Measurements from ENCODE around the gene ASAH2.

The ASAH2 gene

DNA sequence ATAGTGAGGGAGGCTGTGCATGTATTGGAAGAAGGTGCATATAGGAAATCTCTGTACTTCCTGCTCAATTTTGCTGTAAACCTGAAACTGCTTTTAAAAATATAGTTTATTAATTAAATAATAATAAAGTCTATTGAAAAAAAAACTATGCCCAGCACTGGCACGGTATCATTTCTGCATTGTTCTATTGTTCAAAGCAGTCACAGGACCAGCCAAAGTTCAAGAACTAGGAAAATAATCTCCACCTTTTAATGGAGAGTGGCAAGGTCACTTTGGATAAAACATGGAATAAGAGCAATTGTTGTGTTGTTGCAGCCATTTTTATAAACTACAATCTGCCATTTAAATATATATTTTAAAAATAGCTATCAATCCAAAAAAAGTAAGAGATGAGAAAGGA, 24.7 kb downstream of the ASAH2 start:
- no peaks in the 10 kb centered on the region for H3K36me3 ChIP-seq (ENCODE audit: insufficient read depth, low read length)
- no peaks in the 10 kb centered on the region for H3K9me3 ChIP-seq (ENCODE audit: insufficient read depth, low read depth, low read length)
- no peak overlapping the region for H3K4me3 ChIP-seq (ENCODE audit: low read length)
- WGBS: 79% methylated on average over 1 of the region's 1 CpG
- no peak overlapping the region for H3K9ac ChIP-seq (ENCODE audit: low read depth, low read length)
- no peaks in the 10 kb centered on the region for H3K4me1 ChIP-seq (ENCODE audit: insufficient read depth, low read length)
- H3K27ac ChIP-seq (ENCODE audit: low read depth, low read length): no peak overlapping the region
- no peaks in the 10 kb centered on the region for H3K27me3 ChIP-seq (ENCODE audit: insufficient read depth, low read length)

DNA sequence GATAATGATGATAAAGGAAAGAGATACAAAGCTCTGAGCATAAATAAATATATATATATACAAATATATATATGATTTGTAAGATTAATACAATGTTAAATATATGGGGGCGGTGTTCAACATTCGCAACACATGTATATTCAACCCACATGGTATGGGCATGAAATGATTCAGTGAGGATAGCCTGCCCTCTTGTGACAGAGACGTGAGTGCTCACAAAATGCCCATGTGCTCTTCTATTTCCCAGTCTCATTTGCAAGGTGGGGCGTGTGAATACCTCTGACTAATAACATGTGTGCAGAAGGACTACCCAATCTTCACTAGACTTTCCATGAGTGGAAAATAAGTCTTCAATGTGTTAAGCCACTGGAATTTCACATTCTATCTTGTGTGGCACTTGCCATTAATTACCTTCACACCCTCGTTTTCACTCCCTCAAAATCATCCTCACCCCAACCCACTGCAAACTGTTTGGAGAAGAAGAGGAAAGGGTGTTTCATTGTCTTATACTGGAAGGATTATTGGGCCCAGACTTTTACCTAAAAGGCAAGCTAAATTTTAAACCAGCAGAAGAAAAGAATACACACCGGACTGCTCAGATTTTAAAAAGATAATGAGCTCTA, 26.9 kb downstream of the ASAH2 start:
- no peaks in the 10 kb centered on the region for H3K9me3 ChIP-seq (ENCODE audit: insufficient read depth, low read depth, low read length)
- no peaks in the 10 kb centered on the region for H3K4me1 ChIP-seq (ENCODE audit: insufficient read depth, low read length)
- 71% methylated on average over 5 of the region's 6 CpGs for WGBS
- H3K36me3 ChIP-seq (ENCODE audit: insufficient read depth, low read length): no peaks in the 10 kb centered on the region
- H3K4me3 ChIP-seq (ENCODE audit: low read length): no peak overlapping the region
- no peak overlapping the region for H3K27ac ChIP-seq (ENCODE audit: low read depth, low read length)
- H3K27me3 ChIP-seq (ENCODE audit: insufficient read depth, low read length): no peaks in the 10 kb centered on the region
- no peak overlapping the region for H3K9ac ChIP-seq (ENCODE audit: low read depth, low read length)

DNA sequence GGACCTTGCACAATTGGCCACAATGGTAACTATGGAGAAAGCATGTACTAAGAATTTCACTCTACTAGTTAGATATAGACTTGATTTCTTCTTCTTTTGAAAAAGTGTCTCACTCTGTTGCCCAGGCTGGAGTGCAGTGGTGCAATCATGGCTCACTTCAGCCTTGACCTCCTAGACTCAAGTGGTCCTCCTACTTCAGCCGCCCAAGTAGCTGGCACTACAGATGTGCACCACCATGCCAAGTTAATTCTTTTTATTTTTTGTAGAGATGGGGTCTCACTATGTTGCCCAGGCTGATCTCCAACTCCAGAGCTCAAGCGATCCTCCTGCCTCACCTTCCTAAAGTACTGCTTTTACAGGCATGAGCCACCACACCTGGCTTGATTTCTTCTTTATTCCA, 29.1 kb downstream of the ASAH2 start:
- Histone ChIP-seq H3K4me1 (ENCODE audit: insufficient read depth, low read length) (no peaks in the 10 kb centered on the region), H3K9me3 (ENCODE audit: insufficient read depth, low read depth, low read length) (no peaks in the 10 kb centered on the region)

DNA sequence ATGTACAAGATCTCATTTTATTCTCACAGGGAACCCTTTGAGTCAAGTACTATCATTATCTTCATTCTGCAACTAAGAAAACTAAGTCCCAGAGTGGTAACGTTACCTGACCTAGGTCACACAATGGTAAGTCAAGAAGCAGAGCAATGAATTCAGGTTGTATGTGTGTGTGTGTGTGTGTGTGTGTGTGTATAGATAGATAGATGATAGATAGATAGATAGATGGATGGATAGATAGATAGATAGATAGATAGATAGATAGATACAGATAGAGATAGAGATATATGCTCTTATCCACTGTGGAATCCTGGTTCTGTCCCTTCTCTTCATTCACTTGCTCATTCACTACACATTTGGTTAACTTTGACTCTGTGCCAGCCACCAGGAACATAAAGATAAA, 29.8 kb downstream of the ASAH2 start:
- no peak overlapping the region for H3K4me3 ChIP-seq (ENCODE audit: low read length)
- H3K27me3 ChIP-seq (ENCODE audit: insufficient read depth, low read length): no peaks in the 10 kb centered on the region
- H3K9me3 ChIP-seq (ENCODE audit: insufficient read depth, low read depth, low read length): no peaks in the 10 kb centered on the region
- 93% methylated on average over 1 of the region's 1 CpG for WGBS
- peaks cover 3% of the 10 kb centered on the region for H3K4me1 ChIP-seq (ENCODE audit: insufficient read depth, low read length)
- H3K9ac ChIP-seq (ENCODE audit: low read depth, low read length): no peak overlapping the region
- no peak overlapping the region for H3K27ac ChIP-seq (ENCODE audit: low read depth, low read length)
- H3K36me3 ChIP-seq (ENCODE audit: insufficient read depth, low read length): no peaks in the 10 kb centered on the region

More for the DNA sequence above, 29.1 kb downstream of the ASAH2 start:
- H3K27ac ChIP-seq (ENCODE audit: low read depth, low read length): no peak overlapping the region
- H3K4me3 ChIP-seq (ENCODE audit: low read length): no peak overlapping the region
- H3K27me3 ChIP-seq (ENCODE audit: insufficient read depth, low read length): no peaks in the 10 kb centered on the region
- no peak overlapping the region for H3K9ac ChIP-seq (ENCODE audit: low read depth, low read length)
- 93% methylated on average over 2 of the region's 2 CpGs for WGBS
- no peaks in the 10 kb centered on the region for H3K36me3 ChIP-seq (ENCODE audit: insufficient read depth, low read length)

DNA sequence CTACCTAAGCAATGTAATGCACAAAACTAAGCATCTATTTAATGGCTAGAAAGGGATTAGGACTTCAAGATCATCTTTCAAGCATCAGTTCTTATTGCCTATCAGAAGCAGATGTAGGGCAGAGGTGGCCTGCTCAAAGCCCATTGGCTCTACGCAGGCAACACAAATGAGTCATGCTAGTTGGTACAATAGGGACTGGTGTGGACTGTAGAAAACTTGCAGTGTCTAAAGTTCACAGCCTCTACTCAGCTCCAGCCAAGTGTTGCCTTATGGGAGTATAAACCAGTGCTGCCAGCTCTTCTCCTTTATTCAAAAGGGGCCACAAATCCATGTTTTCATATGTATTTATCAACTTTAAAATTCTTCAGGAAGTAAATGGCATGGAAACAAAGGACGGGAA, 31.7 kb downstream of the ASAH2 start:
- H3K4me1 ChIP-seq (ENCODE audit: insufficient read depth, low read length): peaks cover 5% of the 10 kb centered on the region
- 100% methylated on average over 2 of the region's 2 CpGs for WGBS

DNA sequence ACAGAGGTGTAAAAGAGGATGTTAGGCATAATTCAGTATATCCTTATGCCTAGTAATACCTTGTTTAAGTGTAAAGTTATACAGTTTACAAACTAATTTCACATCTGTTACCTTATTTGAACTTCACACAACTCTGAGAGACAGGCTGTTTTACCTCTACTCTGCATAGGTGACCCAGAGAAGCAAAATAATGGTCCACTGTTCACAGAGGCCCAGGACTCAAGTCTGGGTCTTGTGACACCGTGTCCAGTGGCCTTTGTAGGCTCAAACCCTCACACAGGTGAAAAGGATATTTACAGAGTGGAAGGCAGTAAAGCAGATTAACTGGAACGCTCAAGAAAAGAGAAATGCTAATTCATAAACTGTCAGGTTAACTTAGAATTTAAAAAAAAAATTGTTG, 32.1 kb downstream of the ASAH2 start:
- Histone ChIP-seq H3K36me3 (ENCODE audit: insufficient read depth, low read length) (no peaks in the 10 kb centered on the region), H3K27me3 (ENCODE audit: insufficient read depth, low read length) (no peaks in the 10 kb centered on the region), H3K4me1 (ENCODE audit: insufficient read depth, low read length) (peaks cover 5% of the 10 kb centered on the region), H3K9ac (ENCODE audit: low read depth, low read length) (no peak overlapping the region), H3K4me3 (ENCODE audit: low read length) (no peak overlapping the region), H3K9me3 (ENCODE audit: insufficient read depth, low read depth, low read length) (no peaks in the 10 kb centered on the region), H3K27ac (ENCODE audit: low read depth, low read length) (no peak overlapping the region)
- 91% methylated on average over 2 of the region's 2 CpGs for WGBS

More for the DNA sequence above, 31.7 kb downstream of the ASAH2 start:
- Histone ChIP-seq H3K27ac (ENCODE audit: low read depth, low read length) (no peak overlapping the region), H3K27me3 (ENCODE audit: insufficient read depth, low read length) (no peaks in the 10 kb centered on the region), H3K9me3 (ENCODE audit: insufficient read depth, low read depth, low read length) (no peaks in the 10 kb centered on the region), H3K36me3 (ENCODE audit: insufficient read depth, low read length) (no peaks in the 10 kb centered on the region), H3K9ac (ENCODE audit: low read depth, low read length) (no peak overlapping the region), H3K4me3 (ENCODE audit: low read length) (no peak overlapping the region)

DNA sequence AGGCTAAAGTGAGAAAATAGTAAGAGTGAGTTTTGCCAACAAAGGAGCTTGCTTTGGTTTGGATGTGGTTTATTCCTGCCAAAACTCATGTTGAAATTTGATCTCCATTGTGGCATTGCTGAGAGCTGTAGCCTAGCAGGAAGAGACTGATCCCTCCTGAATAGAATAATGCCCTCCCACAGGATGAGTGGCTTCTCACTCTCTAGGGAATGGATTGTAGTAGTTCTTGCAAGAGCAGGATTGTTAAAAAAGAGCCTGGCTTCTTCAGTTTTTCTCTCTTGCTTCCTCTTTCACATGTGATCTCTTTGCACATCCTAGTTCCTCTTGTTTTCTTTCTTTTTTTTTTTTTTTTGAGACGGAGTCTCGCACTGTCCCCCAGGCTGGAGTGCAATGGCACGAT, 34.4 kb downstream of the ASAH2 start:
- no peak overlapping the region for H3K4me3 ChIP-seq (ENCODE audit: low read length)
- no peaks in the 10 kb centered on the region for H3K9me3 ChIP-seq (ENCODE audit: insufficient read depth, low read depth, low read length)
- no peak overlapping the region for H3K9ac ChIP-seq (ENCODE audit: low read depth, low read length)
- H3K36me3 ChIP-seq (ENCODE audit: insufficient read depth, low read length): no peaks in the 10 kb centered on the region
- H3K27ac ChIP-seq (ENCODE audit: low read depth, low read length): no peak overlapping the region
- no peaks in the 10 kb centered on the region for H3K27me3 ChIP-seq (ENCODE audit: insufficient read depth, low read length)
- WGBS: 82% methylated on average over 3 of the region's 3 CpGs
- peaks cover 5% of the 10 kb centered on the region for H3K4me1 ChIP-seq (ENCODE audit: insufficient read depth, low read length)

DNA sequence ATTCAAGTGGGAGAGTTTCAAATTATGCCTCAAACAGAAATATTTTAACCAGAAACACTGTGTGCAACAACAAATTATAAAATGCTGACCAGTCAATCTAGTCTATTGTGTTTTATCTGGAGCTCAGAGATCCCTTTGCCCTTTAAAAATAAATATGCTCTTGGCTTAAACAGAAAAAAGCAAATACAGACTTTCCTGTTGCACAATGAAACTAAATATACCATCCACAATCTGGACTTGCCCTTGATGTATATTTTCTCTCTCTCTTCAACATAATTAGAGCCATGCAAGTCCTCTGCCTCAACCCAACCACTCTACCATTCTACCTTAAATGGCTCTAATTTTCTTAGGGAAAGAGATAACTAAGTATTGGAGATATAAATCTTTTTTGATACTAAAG, 34.9 kb downstream of the ASAH2 start:
- Histone ChIP-seq H3K27me3 (ENCODE audit: insufficient read depth, low read length) (no peaks in the 10 kb centered on the region), H3K36me3 (ENCODE audit: insufficient read depth, low read length) (no peaks in the 10 kb centered on the region), H3K4me3 (ENCODE audit: low read length) (no peak overlapping the region), H3K4me1 (ENCODE audit: insufficient read depth, low read length) (peaks cover 5% of the 10 kb centered on the region), H3K27ac (ENCODE audit: low read depth, low read length) (no peak overlapping the region; the same call in 1 of the 2 replicates), H3K9ac (ENCODE audit: low read depth, low read length) (no peak overlapping the region), H3K9me3 (ENCODE audit: insufficient read depth, low read depth, low read length) (no peaks in the 10 kb centered on the region)

DNA sequence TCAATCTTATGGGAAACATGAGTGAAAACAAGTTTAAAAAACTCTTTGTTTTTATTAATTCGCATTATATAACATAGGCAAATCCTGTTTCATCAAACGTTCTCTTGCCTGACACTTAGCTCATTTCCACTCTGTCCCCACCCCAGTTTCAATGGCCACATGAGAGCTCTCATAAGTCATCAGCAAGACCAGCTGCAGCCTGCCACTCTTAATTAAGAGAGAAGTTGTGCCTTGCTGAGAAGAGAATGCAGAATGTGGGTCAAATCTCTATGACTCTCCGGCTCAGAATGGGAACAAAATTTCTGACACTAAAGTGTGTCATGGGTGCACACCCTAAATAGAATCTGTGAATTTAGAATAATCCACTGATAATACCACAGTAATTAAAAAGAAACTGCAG, 39.6 kb downstream of the ASAH2 start:
- Histone ChIP-seq H3K4me3 (ENCODE audit: low read length) (no peak overlapping the region), H3K9ac (ENCODE audit: low read depth, low read length) (no peak overlapping the region), H3K9me3 (ENCODE audit: insufficient read depth, low read depth, low read length) (no peaks in the 10 kb centered on the region), H3K36me3 (ENCODE audit: insufficient read depth, low read length) (no peaks in the 10 kb centered on the region), H3K27ac (ENCODE audit: low read depth, low read length) (no peak overlapping the region), H3K27me3 (ENCODE audit: insufficient read depth, low read length) (no peaks in the 10 kb centered on the region), H3K4me1 (ENCODE audit: insufficient read depth, low read length) (peaks cover 3% of the 10 kb centered on the region)
- WGBS: 91% methylated on average over 3 of the region's 3 CpGs

DNA sequence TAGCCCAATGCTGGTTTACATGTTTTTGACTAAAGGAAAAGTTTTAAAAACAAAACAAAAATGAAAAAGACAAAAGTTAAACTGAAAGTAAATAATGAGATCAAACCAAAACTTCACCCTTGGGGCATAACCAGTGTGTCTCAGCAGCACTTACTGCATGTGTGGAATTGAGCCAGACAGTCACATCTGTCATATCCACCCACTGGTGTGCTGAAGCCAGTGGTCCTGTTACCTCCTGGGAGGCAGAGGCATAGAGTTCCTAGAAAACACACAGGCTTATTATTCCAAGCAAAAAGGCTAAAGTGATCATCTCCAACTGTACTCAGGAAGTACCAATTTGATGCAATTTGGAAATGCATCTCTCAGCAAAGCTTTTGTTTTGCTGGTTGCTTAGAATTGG, 40.4 kb downstream of the ASAH2 start:
- no peaks in the 10 kb centered on the region for H3K9me3 ChIP-seq (ENCODE audit: insufficient read depth, low read depth, low read length)
- H3K27ac ChIP-seq (ENCODE audit: low read depth, low read length): no peak overlapping the region
- H3K27me3 ChIP-seq (ENCODE audit: insufficient read depth, low read length): no peaks in the 10 kb centered on the region
- H3K36me3 ChIP-seq (ENCODE audit: insufficient read depth, low read length): no peaks in the 10 kb centered on the region
- H3K9ac ChIP-seq (ENCODE audit: low read depth, low read length): no peak overlapping the region
- H3K4me1 ChIP-seq (ENCODE audit: insufficient read depth, low read length): no peaks in the 10 kb centered on the region
- H3K4me3 ChIP-seq (ENCODE audit: low read length): no peak overlapping the region

Measured in HUES64 (cell line).